Activated T-helper 17 cell treated with anti-CD3 and anti-CD28 coated beads, Interleukin-2, amount 50 U/mL, for 72 hours (primary cell): ENCODE data around the gene RNASE9. TPM values are rescaled to one million over a fixed set of nuclear protein-coding genes. Genes with fewer than 3 reads are reported as not detected.

Source experiments
- ATAC-seq: fragments of 150-1000 bp; cut with Tn5 transposase; replicated peaks from 2 replicates; pipeline ENCODE4 v1.10.0; 2021; ENCODE audit warnings: mild to moderate bottlenecking, moderate library complexity
- H3K27ac Mint-ChIP-seq: one replicate; pipeline ENCODE4 v1.8.0; 2022; ENCODE audit warnings: mixed read lengths
- H3K27me3 Mint-ChIP-seq: one replicate; pipeline ENCODE4 v1.8.0; 2022; ENCODE audit warnings: mixed read lengths
- H3K36me3 Mint-ChIP-seq: one replicate; pipeline ENCODE4 v1.8.0; 2022; ENCODE audit warnings: low read depth, mild to moderate bottlenecking, mixed read lengths
- H3K4me1 Mint-ChIP-seq: one replicate; pipeline ENCODE4 v1.8.0; 2022; ENCODE audit warnings: mixed read lengths
- H3K4me3 Mint-ChIP-seq: one replicate; pipeline ENCODE4 v1.8.0; 2022; ENCODE audit warnings: mild to moderate bottlenecking, mixed read lengths
- H3K9me3 Mint-ChIP-seq: one replicate; pipeline ENCODE4 v1.8.0; 2022; ENCODE audit warnings: mixed read lengths
- total RNA-seq, 2 donors: library from RNA; stranded (reverse); gene quantifications; one replicate each; pipeline ENCODE4 v1.2.3, GENCODE V29; 2022

RNASE9 gene
- total RNA-seq, 2 donors from 2014 or later, result not detected

DNA sequence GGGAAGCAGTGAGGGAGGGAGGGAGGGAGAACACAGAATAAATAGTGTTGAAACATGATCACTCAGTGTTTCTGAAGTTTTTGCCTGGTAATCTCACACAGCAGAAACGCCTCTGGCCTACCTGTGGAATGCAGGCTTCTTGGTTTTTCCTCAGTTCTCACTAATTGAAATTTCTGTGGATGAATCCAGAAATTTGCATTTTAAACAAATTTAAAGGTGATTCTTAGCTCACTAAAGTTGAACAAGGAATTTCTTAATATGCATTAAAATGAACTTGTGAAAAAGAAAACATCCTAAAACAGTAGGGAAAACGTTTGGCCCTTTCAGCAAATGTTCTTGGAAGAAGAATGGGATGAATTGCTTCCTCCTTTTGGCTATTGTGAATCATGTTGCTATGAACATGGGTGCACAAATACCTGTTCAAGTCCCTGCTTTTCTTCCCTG is 1.4 kb downstream of the RNASE9 start:
- H3K36me3 Mint-ChIP-seq, result no peaks in the 10 kb centered on the region
- H3K4me1 Mint-ChIP-seq, result no peaks in the 10 kb centered on the region
- H3K27me3 Mint-ChIP-seq, result peaks cover 15% of the 10 kb centered on the region
- H3K4me3 Mint-ChIP-seq, result no peak overlapping the region
- H3K9me3 Mint-ChIP-seq, result no peaks in the 10 kb centered on the region
- H3K27ac Mint-ChIP-seq, result no peak overlapping the region
- no peak for ATAC-seq

DNA sequence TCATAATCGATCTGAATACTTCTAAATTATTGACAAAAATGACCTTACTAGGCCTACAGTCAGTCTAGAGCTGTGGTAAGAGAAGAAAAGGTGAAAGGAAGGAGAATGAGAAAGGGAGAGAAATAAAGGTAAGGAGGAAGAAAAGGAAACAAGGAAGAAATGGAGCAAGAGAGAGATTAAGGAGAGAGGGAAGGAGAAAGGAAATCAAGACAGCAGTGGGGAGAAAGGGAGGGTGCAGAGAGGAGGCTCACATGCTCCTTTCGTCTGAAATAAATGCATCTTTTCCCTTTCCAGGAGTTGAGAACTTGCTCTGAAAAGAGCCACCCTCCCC is 3.7 kb downstream of the RNASE9 start:
- H3K4me1 Mint-ChIP-seq, result no peaks in the 10 kb centered on the region
- no peak for ATAC-seq
- H3K9me3 Mint-ChIP-seq, result no peaks in the 10 kb centered on the region
- no peak overlapping the region for H3K27ac Mint-ChIP-seq
- H3K27me3 Mint-ChIP-seq, result peaks cover 15% of the 10 kb centered on the region
- H3K36me3 Mint-ChIP-seq, result no peaks in the 10 kb centered on the region
- no peak overlapping the region for H3K4me3 Mint-ChIP-seq

DNA sequence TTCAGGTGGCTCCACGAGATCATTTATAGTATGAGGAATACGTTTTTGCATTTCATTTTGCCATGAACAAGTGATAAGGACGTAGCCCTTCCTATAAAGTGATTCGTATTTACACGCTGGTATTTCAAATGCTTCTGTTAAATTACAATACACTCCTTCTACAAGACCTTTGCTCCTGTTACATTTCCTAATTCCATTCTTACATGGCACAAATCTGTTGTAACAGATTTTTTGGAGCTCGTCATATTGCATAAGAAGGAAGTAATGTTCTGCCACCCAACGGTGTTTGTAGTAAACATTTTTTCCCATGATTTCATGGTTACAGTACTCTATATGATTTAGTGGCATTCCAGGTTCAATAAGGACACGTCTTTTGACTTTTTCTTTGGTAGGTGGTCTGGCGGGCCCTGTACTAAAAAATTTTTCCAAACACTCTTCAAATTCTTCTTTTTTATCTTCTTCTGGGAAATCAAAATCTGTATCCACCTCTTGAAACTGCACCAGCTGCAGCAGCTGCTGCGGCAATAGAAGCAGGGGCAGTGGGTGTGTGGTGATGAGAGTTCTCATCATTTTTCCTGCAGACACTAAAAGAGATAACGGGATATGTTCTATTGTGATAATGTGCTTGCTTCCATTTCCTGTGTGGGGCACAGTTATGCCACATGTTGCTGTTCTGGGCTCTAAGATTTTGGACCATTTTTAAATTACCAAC is 4.2 kb downstream of the RNASE9 start:
- H3K9me3 Mint-ChIP-seq, result no peaks in the 10 kb centered on the region
- no peak overlapping the region for H3K27ac Mint-ChIP-seq
- no peaks in the 10 kb centered on the region for H3K4me1 Mint-ChIP-seq
- no peaks in the 10 kb centered on the region for H3K36me3 Mint-ChIP-seq
- H3K4me3 Mint-ChIP-seq, result no peak overlapping the region
- H3K27me3 Mint-ChIP-seq, result peaks cover 15% of the 10 kb centered on the region
- no peak for ATAC-seq

DNA sequence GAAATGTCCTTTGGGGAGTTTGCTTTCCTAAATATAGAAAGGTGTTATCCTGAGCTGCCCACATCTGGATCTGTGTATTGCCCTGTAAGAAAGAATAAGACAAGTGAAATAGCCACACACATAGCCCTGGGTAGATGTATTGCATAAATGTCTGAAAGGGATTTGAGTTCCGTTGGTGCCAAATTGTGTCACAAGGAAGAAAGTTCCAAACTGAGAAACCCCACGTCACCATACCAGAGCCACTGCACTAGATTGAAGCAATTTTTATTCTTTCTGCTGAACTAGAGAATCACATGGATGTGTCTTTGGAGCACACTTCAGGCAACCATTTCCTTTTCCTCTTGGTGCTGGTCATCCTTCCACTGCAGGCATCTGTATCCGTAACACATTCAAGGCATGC is 5.0 kb downstream of the RNASE9 start:
- Mint-ChIP-seq H3K27me3 (peaks cover 12% of the 10 kb centered on the region), H3K4me3 (no peak overlapping the region), H3K4me1 (no peaks in the 10 kb centered on the region), H3K9me3 (no peaks in the 10 kb centered on the region), H3K36me3 (no peaks in the 10 kb centered on the region), H3K27ac (no peak overlapping the region)
- ATAC-seq, result no peak

DNA sequence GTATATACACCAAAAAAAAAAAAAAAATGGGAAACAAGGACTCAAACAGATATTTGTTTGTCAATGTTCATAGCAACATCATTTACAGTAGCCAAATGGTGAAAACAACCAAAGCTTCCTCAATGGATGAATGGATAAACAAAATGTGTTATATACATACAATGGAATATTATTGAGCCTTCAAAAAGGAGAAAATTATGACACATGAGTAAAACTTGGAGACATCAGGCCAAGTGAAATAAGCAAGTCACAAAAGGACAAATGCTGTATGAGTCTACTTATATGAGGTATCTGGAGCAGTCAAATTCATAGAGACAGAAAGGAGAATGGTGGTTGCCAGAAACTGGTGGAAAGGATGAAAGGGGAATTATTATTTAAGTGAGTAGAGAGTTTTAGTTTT is 7.8 kb downstream of the RNASE9 start:
- Mint-ChIP-seq H3K27ac (no peak overlapping the region), H3K4me3 (no peak overlapping the region), H3K9me3 (no peaks in the 10 kb centered on the region), H3K27me3 (peaks cover 12% of the 10 kb centered on the region), H3K4me1 (no peaks in the 10 kb centered on the region), H3K36me3 (no peaks in the 10 kb centered on the region)
- ATAC-seq, result no peak

DNA sequence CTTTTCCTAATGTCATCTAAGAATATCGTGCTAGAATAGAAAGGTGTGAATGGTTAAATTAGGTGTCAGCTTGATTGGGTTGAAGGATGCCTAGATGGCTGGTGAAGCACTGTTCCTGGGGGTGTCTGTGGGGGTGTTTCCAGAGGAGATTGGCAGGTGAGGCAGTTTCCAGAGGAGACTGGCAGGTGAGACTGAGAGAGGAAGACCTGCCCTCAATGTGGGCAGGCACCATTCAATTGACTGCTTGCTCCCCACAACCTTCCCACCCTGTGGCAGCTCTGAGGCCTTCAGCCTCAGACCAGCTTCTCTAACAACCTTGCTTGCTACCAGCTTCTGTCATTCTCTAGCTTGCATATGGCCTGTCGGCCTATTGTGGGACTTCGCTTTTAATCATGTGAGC is 9.2 kb downstream of the RNASE9 start:
- Mint-ChIP-seq H3K9me3 (no peaks in the 10 kb centered on the region), H3K4me3 (no peak overlapping the region), H3K4me1 (no peaks in the 10 kb centered on the region), H3K36me3 (no peaks in the 10 kb centered on the region), H3K27me3 (peaks cover 6% of the 10 kb centered on the region), H3K27ac (no peak overlapping the region)
- no peak for ATAC-seq

DNA sequence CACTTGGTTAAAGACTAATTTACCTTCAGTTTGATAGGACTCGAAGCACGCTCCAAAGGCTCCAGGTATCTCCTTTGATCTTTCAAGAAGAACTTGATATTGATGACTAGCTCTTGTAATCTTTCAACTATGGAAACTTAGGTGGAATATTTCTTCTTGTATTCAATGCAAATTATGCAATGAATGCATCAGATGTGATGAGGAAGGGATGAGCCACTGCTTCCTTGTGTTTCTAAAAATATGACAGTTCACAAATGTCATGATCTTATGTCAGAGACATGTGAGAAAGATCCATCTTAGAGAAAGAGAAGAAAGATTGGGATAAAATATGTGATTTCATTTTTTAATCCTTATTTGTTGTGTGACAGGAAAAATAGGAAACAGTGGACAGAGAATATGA is 9.9 kb downstream of the RNASE9 start:
- H3K4me1 Mint-ChIP-seq, result no peaks in the 10 kb centered on the region
- H3K9me3 Mint-ChIP-seq, result no peaks in the 10 kb centered on the region
- H3K4me3 Mint-ChIP-seq, result no peak overlapping the region
- ATAC-seq, result no peak
- no peak overlapping the region for H3K27ac Mint-ChIP-seq
- no peaks in the 10 kb centered on the region for H3K36me3 Mint-ChIP-seq
- H3K27me3 Mint-ChIP-seq, result peaks cover 10% of the 10 kb centered on the region

DNA sequence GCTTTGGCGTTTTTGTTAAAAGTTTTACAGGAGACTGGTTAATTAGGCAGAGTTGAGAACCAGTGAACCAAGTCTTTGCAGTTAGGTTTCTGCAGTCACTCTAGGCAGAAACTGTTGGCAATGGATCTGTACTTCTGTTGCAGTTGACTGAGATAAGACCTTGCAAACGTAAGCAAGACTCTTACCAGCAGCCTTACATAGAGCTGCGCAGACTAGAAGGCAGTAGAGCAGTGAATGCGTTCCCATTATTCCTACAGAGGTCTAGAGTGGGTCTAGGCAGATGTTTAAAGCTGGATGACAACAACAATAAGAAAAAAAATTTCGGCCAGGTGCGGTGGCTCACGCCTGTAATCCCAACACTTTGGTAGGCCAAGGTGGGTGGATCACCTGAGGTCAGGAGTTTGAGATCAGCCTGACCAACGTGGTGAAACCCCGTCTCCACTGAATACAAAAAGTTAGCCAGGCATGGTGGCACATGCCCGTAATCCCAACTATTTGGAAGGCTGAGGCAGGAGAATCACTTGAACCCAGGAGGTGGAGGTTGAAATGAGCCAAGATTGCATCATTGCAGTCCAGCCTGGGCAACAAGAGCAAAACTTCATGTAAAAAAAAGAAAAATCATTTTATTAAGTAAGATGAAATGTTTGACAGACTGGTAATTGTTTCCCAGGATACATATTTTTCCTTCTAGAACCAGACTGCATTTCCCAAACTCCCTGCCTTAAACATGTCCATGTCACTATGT is 12.3 kb downstream of the RNASE9 start:
- Mint-ChIP-seq H3K9me3 (no peaks in the 10 kb centered on the region), H3K27me3 (peaks cover 11% of the 10 kb centered on the region), H3K4me3 (no peak overlapping the region), H3K27ac (no peak overlapping the region), H3K36me3 (no peaks in the 10 kb centered on the region), H3K4me1 (no peaks in the 10 kb centered on the region)
- no peak for ATAC-seq

DNA sequence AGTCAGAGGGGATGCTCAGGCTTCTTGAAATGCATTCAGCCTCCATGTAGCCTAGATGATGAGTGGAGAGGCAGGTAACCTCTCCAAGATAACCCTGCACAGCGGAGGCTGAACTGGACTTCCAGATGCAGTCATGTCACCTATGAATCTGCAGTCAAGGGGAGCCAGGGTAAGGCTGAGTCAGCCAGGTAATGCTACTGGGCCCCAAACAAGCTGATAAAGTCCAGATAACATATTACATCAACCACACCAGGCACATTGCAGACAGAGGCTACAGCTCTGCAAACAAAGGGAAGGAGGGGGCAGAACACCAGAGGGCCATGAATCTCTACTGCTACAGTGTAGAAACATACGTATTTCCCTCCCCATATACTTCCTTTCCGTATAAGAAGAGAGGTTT is 14.0 kb downstream of the RNASE9 start:
- H3K9me3 Mint-ChIP-seq, result no peaks in the 10 kb centered on the region
- H3K27ac Mint-ChIP-seq, result no peak overlapping the region
- ATAC-seq, result no peak
- peaks cover 11% of the 10 kb centered on the region for H3K27me3 Mint-ChIP-seq
- H3K4me3 Mint-ChIP-seq, result no peak overlapping the region
- H3K4me1 Mint-ChIP-seq, result no peaks in the 10 kb centered on the region
- H3K36me3 Mint-ChIP-seq, result no peaks in the 10 kb centered on the region

DNA sequence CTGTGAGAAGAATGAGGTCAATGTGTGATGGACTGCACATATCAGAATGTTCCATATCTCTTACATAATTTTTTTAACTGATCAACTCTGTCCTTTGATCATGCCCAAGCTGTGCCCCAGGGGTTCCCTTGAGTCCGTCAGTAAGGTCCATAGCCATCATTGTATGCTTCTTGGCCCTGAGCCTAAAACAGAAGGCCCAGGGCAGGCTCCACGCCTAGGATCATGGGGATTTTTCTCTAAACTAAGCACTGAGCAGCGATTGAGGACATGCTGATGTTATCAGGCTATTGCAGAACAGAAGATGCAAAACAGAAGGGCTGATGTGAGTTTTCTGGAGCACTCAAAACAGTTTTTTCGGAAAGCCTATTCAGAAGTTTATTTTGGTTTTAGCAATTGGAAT is 20.9 kb downstream of the RNASE9 start:
- Mint-ChIP-seq H3K4me1 (no peaks in the 10 kb centered on the region), H3K27me3 (peaks cover 3% of the 10 kb centered on the region), H3K4me3 (no peak overlapping the region), H3K27ac (no peak overlapping the region), H3K9me3 (no peaks in the 10 kb centered on the region), H3K36me3 (no peaks in the 10 kb centered on the region)
- ATAC-seq, result no peak

DNA sequence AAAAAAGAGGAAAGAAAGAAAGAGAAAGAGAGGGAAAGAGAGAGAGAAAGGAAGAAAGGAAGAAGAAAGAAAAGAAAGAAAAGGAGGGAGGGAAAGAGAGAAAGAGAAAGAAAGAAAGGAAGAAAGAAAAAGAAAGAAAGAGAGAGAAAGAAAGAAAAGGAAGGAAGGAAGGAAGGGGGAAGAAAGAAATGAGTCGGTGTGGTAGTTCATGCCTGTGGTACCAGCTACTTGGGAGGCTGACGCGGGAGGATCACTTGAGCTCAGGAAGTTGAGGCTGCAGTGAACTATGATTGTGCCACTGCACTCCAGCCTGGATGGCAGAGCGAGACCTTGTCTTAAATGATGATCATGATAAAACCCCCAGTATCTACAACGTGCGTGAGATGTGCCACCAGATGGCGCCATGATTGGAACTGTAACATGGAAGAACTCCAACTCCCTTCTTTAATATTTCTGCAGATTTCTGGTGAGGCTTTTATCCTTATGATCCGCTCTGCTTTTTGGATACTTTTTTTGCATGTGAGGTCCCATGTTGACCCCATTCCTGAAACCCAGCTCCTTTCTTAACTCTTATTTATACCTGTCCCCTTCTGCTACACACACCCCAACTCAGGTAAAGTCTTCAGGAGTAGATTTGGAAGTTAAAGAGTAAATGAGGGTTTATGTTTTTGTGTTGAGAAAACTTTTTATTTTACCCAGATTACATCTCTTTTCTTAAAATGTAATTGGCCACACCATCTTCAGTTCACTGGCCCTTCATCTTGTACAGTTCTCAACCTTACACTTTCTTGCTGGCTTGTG is 29.9 kb downstream of the RNASE9 start:
- H3K9me3 Mint-ChIP-seq, result no peaks in the 10 kb centered on the region
- peak overlapping the region; percentile 50 for H3K4me3 Mint-ChIP-seq
- H3K27ac Mint-ChIP-seq, result peak overlapping the region; percentile 69
- H3K36me3 Mint-ChIP-seq, result no peaks in the 10 kb centered on the region
- no peaks in the 10 kb centered on the region for H3K4me1 Mint-ChIP-seq
- peak; percentile 89 for ATAC-seq
- peaks cover 10% of the 10 kb centered on the region for H3K27me3 Mint-ChIP-seq

DNA sequence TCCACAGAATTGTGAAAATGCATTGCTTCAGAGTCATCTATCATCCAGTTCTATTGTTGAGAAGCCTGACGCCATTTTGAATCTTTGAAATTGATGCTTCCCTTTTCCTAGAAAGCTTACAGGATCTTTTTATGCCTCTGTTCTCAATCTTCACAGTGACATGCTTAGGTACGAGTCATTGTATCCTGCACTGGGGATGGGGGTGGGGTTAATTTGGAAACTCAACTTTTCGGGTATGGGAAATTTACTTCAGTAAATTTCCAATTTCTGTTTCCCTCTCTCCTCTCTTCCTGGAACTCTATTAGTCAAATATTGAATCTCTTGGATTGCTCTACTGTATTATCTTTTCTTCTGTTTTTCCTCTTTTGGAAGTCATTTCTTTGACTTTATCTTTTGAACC is 31.0 kb downstream of the RNASE9 start:
- H3K9me3 Mint-ChIP-seq, result no peaks in the 10 kb centered on the region
- no peak for ATAC-seq

DNA sequence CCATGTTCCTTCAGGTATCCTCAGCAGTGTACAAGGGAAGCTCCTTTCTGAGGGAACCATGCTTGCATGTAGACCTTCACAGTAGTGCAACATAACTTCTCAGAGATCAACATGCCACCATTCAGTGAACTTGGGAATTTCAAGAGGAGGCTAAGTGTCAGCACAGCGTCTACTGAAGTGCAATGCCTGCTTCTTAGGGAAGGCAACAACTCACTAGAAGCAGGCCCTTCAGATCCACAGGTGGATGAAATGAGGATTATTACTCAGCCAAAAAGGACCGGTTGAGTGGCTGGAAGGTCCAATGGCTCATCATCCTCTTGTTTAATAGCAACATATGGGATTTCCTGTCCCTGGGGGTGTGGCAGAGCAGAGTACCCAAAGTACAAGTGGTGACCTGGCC is 36.8 kb downstream of the RNASE9 start:
- no peak overlapping the region for H3K4me3 Mint-ChIP-seq
- no peaks in the 10 kb centered on the region for H3K36me3 Mint-ChIP-seq
- peaks cover 4% of the 10 kb centered on the region for H3K27me3 Mint-ChIP-seq
- ATAC-seq, result no peak
- H3K27ac Mint-ChIP-seq, result no peak overlapping the region
- H3K9me3 Mint-ChIP-seq, result no peaks in the 10 kb centered on the region
- H3K4me1 Mint-ChIP-seq, result no peaks in the 10 kb centered on the region

More for the DNA sequence above, 31.0 kb downstream of the RNASE9 start:
- H3K4me1 Mint-ChIP-seq, result no peaks in the 10 kb centered on the region
- peaks cover 10% of the 10 kb centered on the region for H3K27me3 Mint-ChIP-seq
- no peak overlapping the region for H3K27ac Mint-ChIP-seq
- H3K36me3 Mint-ChIP-seq, result no peaks in the 10 kb centered on the region
- H3K4me3 Mint-ChIP-seq, result no peak overlapping the region

DNA sequence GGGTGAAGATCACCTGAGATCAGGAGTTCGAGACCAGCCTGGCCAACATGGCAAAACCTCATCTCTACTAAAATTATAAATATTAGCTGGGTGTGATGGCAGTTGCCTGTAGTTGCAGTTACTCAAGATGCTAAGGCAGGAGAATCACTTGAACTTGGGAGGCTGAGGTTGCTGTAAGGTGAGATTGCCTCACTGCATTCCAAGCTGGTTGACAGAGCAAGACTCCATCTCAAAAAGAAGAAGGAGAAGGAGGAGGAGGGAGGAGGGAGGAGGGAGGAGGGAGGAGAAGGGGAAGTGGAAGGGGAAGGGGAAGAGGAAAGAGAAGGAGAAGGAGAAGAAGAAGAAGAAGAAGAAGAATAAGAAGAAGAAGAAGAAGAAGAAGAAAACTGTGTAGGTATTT is 38.5 kb downstream of the RNASE9 start:
- no peaks in the 10 kb centered on the region for H3K4me1 Mint-ChIP-seq
- no peak overlapping the region for H3K27ac Mint-ChIP-seq
- H3K36me3 Mint-ChIP-seq, result no peaks in the 10 kb centered on the region
- no peaks in the 10 kb centered on the region for H3K27me3 Mint-ChIP-seq
- ATAC-seq, result no peak
- H3K4me3 Mint-ChIP-seq, result no peak overlapping the region
- no peaks in the 10 kb centered on the region for H3K9me3 Mint-ChIP-seq

DNA sequence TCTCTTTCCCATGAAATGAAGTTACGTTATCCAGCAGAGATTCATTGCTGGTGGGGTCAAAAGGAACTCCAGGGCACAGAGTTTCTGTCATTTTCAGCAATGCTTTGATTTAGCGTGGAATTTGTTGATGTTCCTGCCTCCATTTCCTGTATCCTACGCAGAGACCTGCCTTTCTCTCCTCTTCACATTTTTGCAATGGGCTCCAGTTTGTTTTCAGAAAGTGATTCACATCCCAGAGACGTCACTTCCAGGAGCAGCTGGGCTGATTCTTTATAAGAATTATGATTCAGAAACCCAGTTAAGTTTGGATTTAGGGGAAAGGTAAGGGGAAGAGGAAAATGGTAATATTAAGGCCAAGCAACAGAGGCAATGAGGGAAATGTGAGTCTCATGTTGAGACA is 43.9 kb downstream of the RNASE9 start:
- Mint-ChIP-seq H3K4me3 (no peak overlapping the region), H3K36me3 (no peaks in the 10 kb centered on the region), H3K27ac (no peak overlapping the region), H3K27me3 (no peaks in the 10 kb centered on the region), H3K4me1 (no peaks in the 10 kb centered on the region), H3K9me3 (no peaks in the 10 kb centered on the region)
- ATAC-seq, result no peak
